NT2/D1 (cell line): ENCODE measurements around the gene RNH1.

Experiments
- SUZ12 ChIP-seq: IDR thresholded peaks from 2 replicates; pipeline ENCODE4 v1.6.1; 2011; ENCODE audit not compliant: insufficient read length, insufficient read depth; ENCODE audit errors: extremely low read depth
- YY1 ChIP-seq: IDR thresholded peaks from 2 replicates; pipeline ENCODE4 v1.6.1; 2011; ENCODE audit not compliant: insufficient read length, insufficient read depth

GRCh38 chr11:551131-551530 lies 44.1 kb upstream of the RNH1 start:
- TF ChIP-seq YY1 (no peak), SUZ12 (no peak)
